SK-N-SH treated with all-trans-retinoic acid at 6 μM for 48 hours (cell line): ENCODE measurements around the gene RAPGEF4.

Source experiments
- ARNTL ChIP-seq: fragments of 450-650 bp; formaldehyde crosslinking; IDR thresholded peaks from 2 replicates; pipeline ENCODE4 v1.5.0; 2020; ENCODE audit warnings: low read depth, mild to moderate bottlenecking, moderate library complexity, borderline replicate concordance
- CREB5 ChIP-seq: fragments of 250-450 bp; sonication (Bioruptor Pico); IDR thresholded peaks from 2 replicates; pipeline ENCODE4 v1.5.1; 2020; ENCODE audit warnings: low read depth, mild to moderate bottlenecking, moderate library complexity
- CSDC2 ChIP-seq: fragments of 250-450 bp; sonication (Bioruptor Pico); IDR thresholded peaks from 2 replicates; pipeline ENCODE4 v1.5.0; 2020; ENCODE audit warnings: mild to moderate bottlenecking, moderate library complexity
- ESRRG ChIP-seq: fragments of 250-450 bp; sonication (Bioruptor Pico); IDR thresholded peaks from 2 replicates; pipeline ENCODE4 v1.6.1; 2021; ENCODE audit warnings: mild to moderate bottlenecking
- PATZ1 ChIP-seq: fragments of 250-450 bp; sonication (Bioruptor Pico); IDR thresholded peaks from 2 replicates; pipeline ENCODE4 v1.8.0; 2020; ENCODE audit warnings: mild to moderate bottlenecking, moderate library complexity, borderline replicate concordance
- PPARA ChIP-seq: fragments of 250-450 bp; sonication (Bioruptor Pico); IDR thresholded peaks from 2 replicates; pipeline ENCODE4 v1.5.0; 2020; ENCODE audit warnings: mild to moderate bottlenecking, borderline replicate concordance
- RARB ChIP-seq: fragments of 250-450 bp; sonication (Bioruptor Pico); IDR thresholded peaks from 2 replicates; pipeline ENCODE4 v1.8.0; 2021; ENCODE audit warnings: mild to moderate bottlenecking, moderate library complexity
- TSHZ2 ChIP-seq: fragments of 250-450 bp; sonication (Bioruptor Pico); IDR thresholded peaks from 2 replicates; pipeline ENCODE4 v1.5.0; 2020; ENCODE audit warnings: mild to moderate bottlenecking, moderate library complexity
- ZFP3 ChIP-seq: fragments of 250-450 bp; sonication (Bioruptor Pico); IDR thresholded peaks from 2 replicates; pipeline ENCODE4 v1.5.0; 2020; ENCODE audit warnings: mild to moderate bottlenecking, moderate library complexity
- ZNF565 ChIP-seq: fragments of 450-650 bp; formaldehyde crosslinking; conservative IDR thresholded peaks from 2 replicates; pipeline ENCODE4 v1.5.0; 2020; ENCODE audit warnings: low read depth, mild to moderate bottlenecking, moderate library complexity

GRCh38 chr2:172953411-172953810 is 217.8 kb downstream of the RAPGEF4 start:
- TF ChIP-seq PATZ1 (CRISPR knock-in tag) (no peak), ZFP3 (CRISPR knock-in tag) (no peak), ZNF565 (CRISPR knock-in tag) (no peak), RARB (CRISPR knock-in tag) (no peak), TSHZ2 (CRISPR knock-in tag) (no peak), CREB5 (no peak), PPARA (CRISPR knock-in tag) (no peak), ARNTL (no peak), ESRRG (no peak), CSDC2 (CRISPR knock-in tag) (no peak)
